GM18517 (cell line): ENCODE measurements around the gene OR5T3.
"Not testable (repeated sequence)": the region's sequence is repeated elsewhere in the genome, so short reads cannot be mapped to it uniquely, and the experiment has no call there.

Experiments used
- ATAC-seq: cut with Tn5 transposase; IDR thresholded peaks from one replicate; pipeline ENCODE4 v1.9.1; 2021; ENCODE audit warnings: mild to moderate bottlenecking, moderate library complexity; ENCODE audit not compliant: unreplicated experiment

Gene OR5T3

DNA sequence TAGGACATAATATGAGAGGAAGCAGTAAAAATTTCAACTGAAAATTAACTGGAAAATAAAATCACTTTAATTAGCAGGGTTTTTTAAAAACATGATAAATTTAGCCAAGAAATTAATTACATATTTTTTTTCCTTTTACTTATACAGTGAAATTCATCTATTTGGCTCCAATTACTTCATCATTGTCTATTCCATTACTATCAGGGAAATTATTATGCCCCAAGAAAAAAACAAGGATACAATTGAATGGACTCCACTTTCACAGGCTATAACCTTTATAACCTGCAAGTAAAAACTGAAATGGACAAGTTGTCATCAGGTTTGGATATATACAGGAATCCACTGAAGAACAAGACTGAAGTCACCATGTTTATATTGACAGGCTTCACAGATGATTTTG, at the start of gene OR5T3:
Gene OR5T3, plus strand, starts transcription at position 301 of the 400 bp plus-strand sequence. Its CDS starts 0 bp downstream, at position 301.
- no peak for ATAC-seq

DNA sequence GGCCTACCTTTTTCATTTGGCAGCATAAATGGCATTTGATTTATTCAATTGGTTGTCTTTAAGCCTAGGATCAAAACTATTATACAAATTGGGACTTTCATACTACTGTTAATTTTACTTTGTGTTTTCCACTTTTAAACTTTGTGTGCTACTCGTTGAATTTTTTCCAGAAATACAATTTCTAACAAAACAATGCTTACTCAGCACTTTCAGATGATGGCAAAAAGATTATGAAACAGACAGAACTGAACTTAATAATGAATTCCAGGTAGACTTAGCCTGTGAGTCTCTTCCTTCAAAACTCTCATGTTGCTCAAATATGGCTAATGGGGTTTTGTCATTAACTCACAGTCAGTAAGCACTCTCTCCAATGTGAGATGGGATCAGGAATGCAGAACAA, 44.3 kb upstream of the OR5T3 start:
- ATAC-seq: no peak

DNA sequence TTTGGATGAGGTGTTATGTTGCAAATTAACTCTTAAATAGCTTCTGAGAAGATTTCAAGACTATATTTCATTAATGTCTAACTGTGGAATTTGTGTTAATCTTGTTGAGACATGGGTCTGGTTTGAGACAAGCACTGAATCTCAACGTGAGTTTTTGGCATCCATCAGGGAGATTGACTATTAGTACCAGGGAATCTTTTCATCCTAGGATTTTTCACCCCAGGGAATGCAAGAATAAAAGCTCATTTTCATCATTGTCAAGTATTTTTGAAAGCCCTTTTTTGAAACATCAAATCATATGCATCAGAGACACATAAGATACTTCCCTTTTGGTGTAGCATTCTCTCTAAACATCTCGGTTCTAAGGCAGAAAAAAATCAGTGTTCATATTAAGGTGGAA, 37.5 kb upstream of the OR5T3 start:
- no peak for ATAC-seq

DNA sequence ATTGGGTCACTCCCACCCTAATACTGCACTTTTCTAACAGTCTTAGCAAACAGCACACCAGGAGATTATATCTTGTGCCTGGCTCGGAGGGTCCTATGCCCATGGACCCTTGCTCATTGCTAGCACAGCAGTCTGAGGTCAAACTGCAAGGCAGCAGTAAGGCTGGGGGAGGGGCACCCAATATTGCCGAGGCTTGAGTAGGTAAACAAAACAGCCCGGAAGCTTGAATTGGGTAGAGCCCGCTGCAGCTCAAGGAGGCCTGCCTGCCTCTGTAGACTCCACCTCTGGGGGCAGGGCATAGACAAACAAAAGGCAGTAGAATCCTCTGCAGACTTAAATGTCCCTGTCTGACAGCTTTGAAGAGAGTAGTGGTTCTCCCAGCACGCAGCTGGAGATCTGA, 32.3 kb upstream of the OR5T3 start:
- ATAC-seq: not testable (repeated sequence)

DNA sequence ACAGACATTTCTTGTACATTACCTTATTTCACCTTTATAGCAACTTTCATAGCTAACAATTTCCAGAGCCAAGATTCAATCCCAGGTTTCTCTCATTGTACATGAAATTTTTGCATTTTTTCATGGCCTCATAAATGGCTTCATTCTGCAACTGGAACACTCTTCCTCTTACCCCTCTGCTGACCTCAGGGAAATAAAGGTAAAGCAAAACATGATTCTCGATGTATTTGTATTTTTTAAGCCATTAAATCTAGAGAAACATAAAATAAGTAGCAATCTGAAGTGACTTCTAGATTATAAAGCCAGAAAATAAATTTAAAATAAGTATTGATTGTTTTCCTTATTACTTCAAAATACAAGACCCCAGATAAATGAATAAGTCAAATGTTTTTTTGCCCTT, 17.9 kb upstream of the OR5T3 start, which contains the start of gene OR5T2:
Gene OR5T2, minus strand, starts transcription at position 101 of the 400 bp plus-strand sequence. CDS start 1,193 bp downstream, outside the sequence.
- no peak for ATAC-seq

DNA sequence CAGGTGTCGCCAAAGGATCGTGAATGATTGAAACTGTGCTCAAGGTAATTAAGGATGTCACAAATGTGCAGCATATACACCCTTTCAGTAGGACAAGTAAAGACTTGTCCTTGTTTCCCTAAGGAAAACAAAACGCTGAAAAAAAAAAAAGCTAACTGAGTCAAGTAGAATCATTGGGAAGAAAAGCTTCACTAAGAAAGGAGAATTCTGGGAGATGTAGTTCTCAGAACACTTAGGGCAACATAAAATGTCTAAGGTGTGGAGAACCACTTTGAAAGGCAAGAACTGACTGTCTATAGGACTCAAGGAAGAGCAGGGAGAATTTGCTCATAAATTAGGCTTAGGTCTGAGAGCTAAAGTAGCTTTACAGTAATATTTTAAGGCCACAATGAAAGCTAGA, 19.0 kb downstream of the OR5T3 start:
- ATAC-seq: no peak

DNA sequence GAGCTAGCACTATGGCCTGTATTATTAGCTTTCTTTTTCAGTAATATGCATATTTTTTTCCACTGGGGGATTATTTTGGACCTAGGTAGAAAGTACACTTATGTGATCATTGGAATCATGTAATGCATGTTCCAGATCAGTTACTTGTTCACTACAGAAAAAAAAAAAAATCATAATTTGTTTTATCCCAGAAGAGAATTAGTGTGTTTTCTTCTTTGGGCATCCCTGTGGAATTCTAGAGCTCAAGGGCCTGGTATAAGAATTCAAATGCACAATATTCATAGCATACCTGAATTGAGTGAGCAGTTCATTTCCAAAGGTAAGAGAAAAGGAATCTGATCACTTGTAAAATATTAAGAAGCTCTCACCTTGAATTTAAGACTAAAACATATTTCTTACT, 21.8 kb downstream of the OR5T3 start, which contains the start of gene OR5T1:
Gene OR5T1, plus strand, starts transcription at position 301 of the 400 bp plus-strand sequence. CDS start 1,485 bp downstream, outside the sequence.
- no peak for ATAC-seq

DNA sequence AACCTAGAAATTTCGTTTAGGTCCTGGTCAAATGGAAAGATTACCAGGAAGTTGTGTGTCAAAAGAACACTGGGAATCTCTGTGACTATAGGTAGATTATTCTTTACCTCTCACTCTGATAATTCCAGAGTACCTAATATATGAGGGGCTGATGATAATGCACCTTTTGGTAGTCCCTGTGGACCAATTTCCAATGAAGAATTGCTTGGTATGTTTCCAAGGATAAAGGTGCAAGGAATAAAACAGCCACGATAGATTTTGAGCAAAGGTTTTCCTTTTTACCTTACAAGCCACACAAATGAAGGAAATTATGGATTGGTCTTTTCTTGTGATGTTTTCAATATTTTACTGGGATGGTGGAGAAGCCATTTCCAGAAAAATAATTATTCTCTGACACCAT, 40.1 kb downstream of the OR5T3 start, which contains the start of gene OR8H1:
Gene OR8H1, minus strand, starts transcription at position 101 of the 400 bp plus-strand sequence. CDS start 1,192 bp downstream, outside the sequence.
- no peak for ATAC-seq

DNA sequence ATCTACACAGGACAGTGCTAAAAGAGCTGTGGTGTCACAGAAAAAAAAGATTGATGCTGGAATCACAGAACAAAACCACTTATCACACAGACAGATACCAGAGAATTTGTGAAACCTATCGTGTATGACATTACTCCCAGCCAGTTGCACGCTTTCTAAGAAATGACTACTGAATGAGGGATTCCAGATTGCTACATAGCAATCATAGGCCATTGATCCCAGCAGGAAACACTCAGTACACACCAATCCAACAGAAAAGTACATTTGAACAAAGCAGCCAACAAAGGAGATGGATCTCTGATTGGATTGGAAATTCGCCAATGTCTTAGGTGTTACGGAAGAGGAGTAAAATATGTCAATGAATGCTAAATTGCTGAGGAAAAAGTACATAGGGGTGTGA, 44.8 kb downstream of the OR5T3 start:
- no peak for ATAC-seq
